Choroid plexus epithelial cell (primary cell): ENCODE measurements around the gene PGAP6.

Source experiments
- DNase-seq: peaks from one replicate; pipeline ENCODE4 v3.0.0-alpha.2; 2010; ENCODE audit warnings: low read depth
- H3K4me3 ChIP-seq: 2 replicates; pipeline ENCODE4 v1.5.1; 2011; ENCODE audit warnings: low read depth, mild to moderate bottlenecking, control low read depth, low read length, moderate library complexity
- CTCF ChIP-seq: conservative IDR thresholded peaks from 2 replicates; pipeline ENCODE4 v1.5.1; 2011; ENCODE audit warnings: low read depth, mild to moderate bottlenecking, control low read depth, inconsistent platforms, low read length, moderate library complexity

The PGAP6 gene

DNA sequence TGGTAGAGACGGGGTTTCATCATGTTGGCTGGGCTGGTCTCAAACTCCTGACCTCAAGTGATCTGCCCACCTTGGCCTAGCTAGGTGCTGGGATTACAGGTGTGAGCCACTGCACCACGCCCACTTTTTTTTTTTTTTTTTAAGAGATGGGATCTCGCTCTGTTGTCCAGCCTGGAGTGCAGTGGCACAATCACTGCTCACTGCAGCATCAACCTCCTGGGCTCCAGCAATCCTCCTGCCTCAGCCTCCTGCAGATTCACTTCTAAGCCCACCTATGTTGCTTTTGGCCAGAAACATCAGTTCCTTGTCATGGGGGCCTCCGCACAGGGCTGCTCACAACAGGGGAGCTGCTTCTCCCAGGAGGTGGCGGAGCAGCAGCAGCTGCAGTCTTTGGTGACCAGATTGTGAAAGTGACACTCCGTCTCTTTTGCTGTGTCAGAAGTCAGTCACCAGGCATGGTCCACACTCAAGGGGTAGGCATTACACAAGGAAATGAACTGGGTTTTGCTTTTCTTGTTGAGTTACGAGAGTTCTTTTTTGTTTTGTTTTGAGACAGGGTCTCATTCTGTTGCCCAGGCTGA, 10.8 kb upstream of the PGAP6 start:
- no peak for TF ChIP-seq CTCF
- no peak overlapping the region for H3K4me3 ChIP-seq
- no peak for DNase-seq

GRCh38 chr16:391885-392335, 10.1 kb upstream of the PGAP6 start:
- peak; percentile 85 for DNase-seq
- peak; percentile 89 for TF ChIP-seq CTCF
- H3K4me3 ChIP-seq = no peak overlapping the region

DNA sequence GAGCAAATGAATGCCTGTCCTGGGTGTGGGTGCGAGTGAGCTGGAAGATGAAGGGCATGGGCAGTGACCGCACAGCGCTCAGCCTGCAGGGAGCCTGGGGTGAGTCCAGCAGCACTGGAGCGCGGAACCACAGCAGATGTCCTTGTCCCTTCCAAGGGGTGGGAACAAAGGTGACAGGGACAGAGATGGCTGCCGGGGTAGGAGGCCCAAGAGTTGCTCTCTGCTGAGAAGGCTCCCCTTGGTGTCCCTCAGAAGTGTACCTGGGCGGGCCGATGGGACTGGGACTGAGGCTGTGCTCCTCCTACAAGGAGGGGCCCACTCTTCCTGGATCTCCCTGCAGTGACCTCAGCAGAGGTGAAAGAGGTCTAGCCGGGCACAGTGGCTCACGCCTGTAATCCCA, 7.6 kb upstream of the PGAP6 start:
- TF ChIP-seq CTCF = no peak
- DNase-seq = no peak
- no peak overlapping the region for H3K4me3 ChIP-seq

- TF ChIP-seq CTCF = peak; percentile 35
- peak; percentile 68 for DNase-seq
- peak overlapping the region; percentile 18 for H3K4me3 ChIP-seq
Observed at GRCh38 chr16:387761-388666, 6.2 kb upstream of the PGAP6 start.

DNA sequence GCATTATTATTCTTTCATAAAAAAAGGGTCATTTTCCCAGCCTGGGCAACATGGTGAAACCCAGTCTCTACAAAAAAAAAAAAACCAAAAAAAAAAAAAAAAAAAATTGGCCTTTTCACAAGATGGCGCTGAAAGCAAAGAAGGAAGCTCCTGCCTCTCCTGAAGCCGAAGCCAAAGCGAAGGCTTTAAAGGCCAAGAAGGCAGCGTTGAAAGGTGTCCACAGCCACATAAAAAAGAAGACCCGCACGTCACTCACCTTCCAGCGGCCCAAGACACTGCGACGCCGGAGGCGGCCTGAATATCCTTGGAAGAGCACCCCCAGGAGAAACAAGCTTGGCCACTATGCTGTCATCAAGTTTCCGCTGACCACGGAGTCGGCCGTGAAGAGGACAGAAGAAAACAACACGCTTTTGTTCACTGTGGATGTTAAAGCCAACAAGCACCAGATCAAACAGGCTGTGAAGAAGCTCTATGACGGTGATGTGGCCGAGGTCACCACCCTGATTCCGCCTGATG, 4.9 kb upstream of the PGAP6 start:
- TF ChIP-seq CTCF = peak; percentile 15
- no peak for DNase-seq
- H3K4me3 ChIP-seq = no peak overlapping the region

- DNase-seq = no peak
- H3K4me3 ChIP-seq = no peak overlapping the region
- no peak for TF ChIP-seq CTCF
Observed at GRCh38 chr16:383326-384051, 1.7 kb upstream of the PGAP6 start.
